Hepatocyte (in vitro differentiated cells): ENCODE data around the gene FECH. TPM values are rescaled to one million over a fixed set of nuclear protein-coding genes. Genes with fewer than 3 reads are reported as not detected.

ENCODE experiments used
- DNase-seq: peaks from one replicate; pipeline ENCODE4 v3.0.0-alpha.2; 2016; ENCODE audit warnings: low spot score
- H2AFZ ChIP-seq: fragments of 200-600 bp; sonication (generic); 2 replicates; pipeline ENCODE4 v1.6.0; 2016; ENCODE audit warnings: antibody characterized with exemption, mild to moderate bottlenecking
- H3K27ac ChIP-seq: fragments of 200-600 bp; sonication (generic); 2 replicates; pipeline ENCODE4 v1.5.1; 2016; ENCODE audit warnings: mild to moderate bottlenecking
- H3K27me3 ChIP-seq: fragments of 200-600 bp; sonication (generic); 2 replicates; pipeline ENCODE4 v1.6.1; 2016
- H3K36me3 ChIP-seq: fragments of 200-600 bp; sonication (generic); replicated peaks from 2 replicates; pipeline ENCODE4 v1.5.1; 2016; ENCODE audit warnings: low read depth; ENCODE audit not compliant: insufficient read depth
- H3K4me1 ChIP-seq: fragments of 200-600 bp; sonication (generic); 2 replicates; pipeline ENCODE4 v1.5.1; 2016; ENCODE audit warnings: mild to moderate bottlenecking, moderate library complexity; ENCODE audit not compliant: insufficient read depth
- H3K4me2 ChIP-seq: fragments of 200-600 bp; sonication (generic); 2 replicates; pipeline ENCODE4 v1.6.0; 2016
- H3K4me3 ChIP-seq: fragments of 200-600 bp; sonication (generic); 2 replicates; pipeline ENCODE4 v1.5.1; 2016; ENCODE audit warnings: mild to moderate bottlenecking
- H3K79me2 ChIP-seq: fragments of 200-600 bp; sonication (generic); 2 replicates; pipeline ENCODE4 v1.6.0; 2017; ENCODE audit warnings: mild to moderate bottlenecking
- H3K9me2 ChIP-seq: fragments of 200-600 bp; sonication (generic); replicated peaks from 2 replicates; pipeline ENCODE4 v1.6.0; 2017; ENCODE audit warnings: mild to moderate bottlenecking; ENCODE audit not compliant: insufficient read depth
- H3K9me3 ChIP-seq: fragments of 200-600 bp; sonication (generic); 2 replicates; pipeline ENCODE4 v1.5.1; 2016; ENCODE audit warnings: low read depth, mild to moderate bottlenecking
- H4K20me1 ChIP-seq: fragments of 200-600 bp; sonication (generic); 2 replicates; pipeline ENCODE4 v1.6.0; 2016; ENCODE audit warnings: mild to moderate bottlenecking; ENCODE audit not compliant: insufficient read depth, poor library complexity, severe bottlenecking
- CTCF ChIP-seq: fragments of 200-600 bp; sonication (generic); IDR thresholded peaks from 2 replicates; pipeline ENCODE4 v1.5.1; 2016; ENCODE audit warnings: antibody characterized with exemption, mild to moderate bottlenecking; ENCODE audit not compliant: poor library complexity
- EZH2 ChIP-seq: fragments of 200-600 bp; sonication (generic); IDR thresholded peaks from 2 replicates; pipeline ENCODE4 v1.6.1; 2016; ENCODE audit warnings: antibody characterized with exemption, mild to moderate bottlenecking, borderline replicate concordance
- EZH2phosphoT487 ChIP-seq: fragments of 200-600 bp; sonication (generic); IDR thresholded peaks from one replicate; pipeline ENCODE4 v1.6.1; 2018; ENCODE audit warnings: antibody characterized with exemption, mild to moderate bottlenecking, low read depth, moderate library complexity; ENCODE audit not compliant: unreplicated experiment, severe bottlenecking
- WGBS: methylation state at CpG from one replicate; pipeline ENCODE4 v1.1.6; 2016; ENCODE audit warnings: low lambda C conversion rate; ENCODE audit errors: missing lambda C conversion rate; 5-methylcytosine and 5-hydroxymethylcytosine counted together
- polyA plus RNA-seq: library from polyadenylated mRNA; unstranded; fragments of >200 nt; fragmentation: Nextera tagmentation; extraction: Ambion mirVana; gene quantifications from 2 replicates; pipeline ENCODE4 v1.2.1, GENCODE V29; 2016
- total RNA-seq: library from RNA; depleted of rRNA; stranded (reverse); fragments of >200 nt; gene quantifications from 2 replicates; pipeline ENCODE4 v1.2.3, GENCODE V29; 2014

Gene FECH
- total and polyA plus RNA-seq, 2 experiments from 2014 or later: 14.5 to 19.3 TPM

GRCh38 chr18:57555134-57555533 is 31.4 kb downstream of the FECH start:
- DNase-seq: no peak
- no peak overlapping the region for H3K4me2 ChIP-seq
- H4K20me1 ChIP-seq: no peaks in the 10 kb centered on the region
- no peaks in the 10 kb centered on the region for H3K27me3 ChIP-seq
- H3K79me2 ChIP-seq: no peaks in the 10 kb centered on the region
- no peak overlapping the region for H3K4me3 ChIP-seq
- H2AFZ ChIP-seq: no peak overlapping the region
- no peaks in the 10 kb centered on the region for H3K4me1 ChIP-seq
- TF ChIP-seq CTCF (no peak), EZH2phosphoT487 (no peak), EZH2 (no peak)
- H3K9me2 ChIP-seq: no peaks in the 10 kb centered on the region
- H3K27ac ChIP-seq: no peak overlapping the region
- H3K9me3 ChIP-seq: no peaks in the 10 kb centered on the region
- 94% methylated on average over 2 of the region's 2 CpGs for WGBS
- H3K36me3 ChIP-seq: no peaks in the 10 kb centered on the region

GRCh38 chr18:57550510-57550909 is 36.0 kb downstream of the FECH start:
- Histone ChIP-seq H3K9me2 (no peaks in the 10 kb centered on the region), H4K20me1 (no peaks in the 10 kb centered on the region), H3K36me3 (no peaks in the 10 kb centered on the region), H2AFZ (no peak overlapping the region), H3K9me3 (no peaks in the 10 kb centered on the region), H3K4me2 (no peak overlapping the region), H3K27me3 (no peaks in the 10 kb centered on the region), H3K79me2 (no peaks in the 10 kb centered on the region), H3K27ac (no peak overlapping the region), H3K4me1 (no peaks in the 10 kb centered on the region), H3K4me3 (no peak overlapping the region)
- 91% methylated on average over 10 of the region's 10 CpGs for WGBS
- TF ChIP-seq CTCF (no peak), EZH2 (no peak), EZH2phosphoT487 (no peak)
- no peak for DNase-seq

GRCh38 chr18:57547260-57547659 is 39.2 kb downstream of the FECH start:
- Histone ChIP-seq H3K4me1 (peaks cover 5% of the 10 kb centered on the region), H3K4me3 (no peak overlapping the region), H3K27me3 (no peaks in the 10 kb centered on the region), H3K4me2 (no peak overlapping the region), H3K9me3 (no peaks in the 10 kb centered on the region), H3K9me2 (no peaks in the 10 kb centered on the region), H4K20me1 (no peaks in the 10 kb centered on the region), H3K79me2 (no peaks in the 10 kb centered on the region), H2AFZ (no peak overlapping the region), H3K36me3 (no peaks in the 10 kb centered on the region), H3K27ac (no peak overlapping the region)
- DNase-seq: no peak
- 80% methylated on average over 4 of the region's 4 CpGs for WGBS
- TF ChIP-seq EZH2 (no peak), EZH2phosphoT487 (no peak), CTCF (no peak)

- Histone ChIP-seq H3K4me1 (peaks cover 5% of the 10 kb centered on the region), H3K4me3 (no peak overlapping the region), H3K9me2 (no peaks in the 10 kb centered on the region), H4K20me1 (no peaks in the 10 kb centered on the region), H3K79me2 (no peaks in the 10 kb centered on the region), H3K27ac (no peak overlapping the region), H3K4me2 (no peak overlapping the region), H3K36me3 (no peaks in the 10 kb centered on the region), H3K9me3 (no peaks in the 10 kb centered on the region), H3K27me3 (no peaks in the 10 kb centered on the region), H2AFZ (no peak overlapping the region)
- 75% methylated on average over 8 of the region's 8 CpGs for WGBS
- TF ChIP-seq CTCF: no peak
- TF ChIP-seq EZH2phosphoT487: no peak
- TF ChIP-seq EZH2: no peak
- no peak for DNase-seq
Observed at GRCh38 chr18:57544936-57545660, 41.4 kb downstream of the FECH start.
